Measurements from ENCODE around the gene UBE2O.
A peak's percentile ranks its signal among the peaks of the same experiment; 100 is the strongest.
"Not testable (repeated sequence)": the region's sequence is repeated elsewhere in the genome, so short reads cannot be mapped to it uniquely, and the experiment has no call there.

The UBE2O gene

GRCh38 chr17:76353599-76354316 is 99.2 kb downstream of the UBE2O start, which contains the start of gene PRPSAP1:
TSS of gene PRPSAP1 (minus strand) at chr17:76353916. CDS start at chr17:76353703, 213 bp downstream.
- DNase-seq (ENCODE audit: low read depth in 2 of 2, low spot score in 1 of 2), result peak; percentile 58 to 59

- no peak for DNase-seq (ENCODE audit: low read depth in 2 of 2, low spot score in 1 of 2)
These were observed 99.9 kb downstream of the UBE2O start for GRCh38 chr17:76353004-76353598.

GRCh38 chr17:76351526-76352071 is 101.4 kb downstream of the UBE2O start:
- no peak for DNase-seq (ENCODE audit: low read depth in 2 of 2, low spot score in 1 of 2)

GRCh38 chr17:76350463-76350862 is 102.5 kb downstream of the UBE2O start:
- DNase-seq (ENCODE audit: low read depth in 2 of 2, low spot score in 1 of 2), result no peak

- not testable (repeated sequence) for DNase-seq (ENCODE audit: low read depth in 2 of 2, low spot score in 1 of 2)
These were observed 106.0 kb downstream of the UBE2O start for GRCh38 chr17:76346936-76347335.

GRCh38 chr17:76345377-76345974 is 107.5 kb downstream of the UBE2O start:
- no peak for DNase-seq (ENCODE audit: low read depth in 2 of 2, low spot score in 1 of 2)

GRCh38 chr17:76343106-76343505 is 109.8 kb downstream of the UBE2O start:
- DNase-seq (ENCODE audit: low read depth in 2 of 2, low spot score in 1 of 2), result no peak

GRCh38 chr17:76341301-76341700 is 111.7 kb downstream of the UBE2O start:
- no peak for DNase-seq (ENCODE audit: low read depth in 2 of 2, low spot score in 1 of 2)
